ENCODE results near the gene CD180.

The CD180 gene

DNA sequence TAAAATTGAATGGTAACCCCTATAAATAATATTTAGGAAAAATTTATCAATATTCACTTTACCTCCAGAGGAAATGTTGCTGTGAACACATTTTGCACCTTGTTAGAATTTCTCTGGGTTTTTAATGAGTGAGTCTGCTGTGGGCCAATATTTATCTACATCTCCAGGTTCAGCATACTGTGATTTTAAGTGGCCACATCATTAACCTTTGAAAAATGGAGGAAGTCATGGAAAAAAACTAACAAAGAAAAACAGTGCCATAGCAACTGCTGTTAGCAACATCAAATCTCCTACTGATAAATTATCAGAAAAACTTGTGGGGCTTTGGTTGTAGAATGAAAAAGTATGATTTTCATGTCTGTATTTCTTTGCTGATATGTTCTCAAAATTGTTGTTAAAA lies 55.0 kb downstream of the CD180 start:
- Histone ChIP-seq H3K4me3 (ENCODE audit: low read length in 2 of 2) (no peak overlapping the region), H3K27ac (ENCODE audit: low read depth in 2 of 2, low read length in 2 of 2) (no peak overlapping the region), H3K36me3 (ENCODE audit: control insufficient read depth in 2 of 2, insufficient read depth in 2 of 2, low read length in 2 of 2) (peaks cover 22 to 23% of the 10 kb centered on the region in 2 donors), H3K4me1 (ENCODE audit: control insufficient read depth in 2 of 2, insufficient read depth in 2 of 2, low read length in 2 of 2) (peaks cover 0 to 5% of the 10 kb centered on the region in 2 donors), H3K27me3 (ENCODE audit: control insufficient read depth in 2 of 2, insufficient read depth in 2 of 2, low read length in 2 of 2) (no peaks in the 10 kb centered on the region), H3K9me3 (ENCODE audit: control insufficient read depth in 2 of 2, low read length in 2 of 2) (no peaks in the 10 kb centered on the region), H3K9ac (ENCODE audit: low read depth in 1 of 2, low read length in 2 of 2) (no peak overlapping the region)

DNA sequence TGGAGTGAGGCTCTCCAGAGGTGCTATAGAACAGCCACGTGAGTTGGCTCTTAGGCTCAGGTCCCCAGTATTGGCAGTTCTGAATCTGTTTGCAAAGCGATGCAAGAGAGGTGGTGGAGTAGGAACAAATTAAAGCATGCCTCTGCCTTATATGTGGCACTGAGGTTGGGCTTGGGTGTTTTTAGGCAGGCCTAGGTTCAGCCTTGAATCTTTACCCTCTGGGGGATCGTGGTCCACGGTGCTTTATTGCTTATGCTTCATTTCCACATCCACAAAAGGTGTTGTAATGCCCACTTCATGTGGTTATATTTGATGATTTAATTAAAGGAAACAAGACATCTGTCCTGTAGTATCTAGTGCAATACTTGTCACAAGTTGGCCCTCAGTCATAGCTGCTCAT lies 56.2 kb downstream of the CD180 start:
- no peaks in the 10 kb centered on the region for H3K9me3 ChIP-seq (ENCODE audit: control insufficient read depth in 2 of 2, low read length in 2 of 2)

DNA sequence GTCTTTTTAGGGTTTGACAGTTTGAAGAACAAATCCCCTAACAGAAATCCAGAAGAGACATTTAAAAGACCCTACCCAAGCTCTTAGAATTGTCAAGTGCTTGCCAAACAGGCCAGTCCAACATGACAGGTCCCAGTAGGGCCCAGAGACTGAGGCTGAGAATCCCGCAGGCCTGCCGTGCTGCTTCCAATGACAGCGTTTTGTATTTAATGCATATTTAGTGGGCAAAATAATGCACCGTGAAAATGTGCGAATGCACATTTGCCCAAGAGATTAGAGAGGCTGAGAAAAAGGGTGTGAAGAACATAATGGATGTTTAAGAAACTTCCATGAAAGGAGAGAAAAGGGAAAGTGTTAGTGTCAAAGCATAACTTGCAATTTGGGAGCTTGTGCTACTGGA lies 57.6 kb downstream of the CD180 start:
- H3K27ac ChIP-seq (ENCODE audit: low read depth in 2 of 2, low read length in 2 of 2), result no peak overlapping the region
- peaks cover 0 to 5% of the 10 kb centered on the region in 2 donors for H3K4me1 ChIP-seq (ENCODE audit: control insufficient read depth in 2 of 2, insufficient read depth in 2 of 2, low read length in 2 of 2)
- peaks cover 8 to 12% of the 10 kb centered on the region in 2 donors for H3K36me3 ChIP-seq (ENCODE audit: control insufficient read depth in 2 of 2, insufficient read depth in 2 of 2, low read length in 2 of 2)
- no peaks in the 10 kb centered on the region for H3K27me3 ChIP-seq (ENCODE audit: control insufficient read depth in 2 of 2, insufficient read depth in 2 of 2, low read length in 2 of 2)
- no peak overlapping the region for H3K9ac ChIP-seq (ENCODE audit: low read depth in 1 of 2, low read length in 2 of 2)
- H3K4me3 ChIP-seq (ENCODE audit: low read length in 2 of 2), result no peak overlapping the region
- H3K9me3 ChIP-seq (ENCODE audit: control insufficient read depth in 2 of 2, low read length in 2 of 2), result no peaks in the 10 kb centered on the region

More for the DNA sequence above, 56.2 kb downstream of the CD180 start:
- no peak overlapping the region for H3K9ac ChIP-seq (ENCODE audit: low read depth in 1 of 2, low read length in 2 of 2)
- peaks cover 17 to 20% of the 10 kb centered on the region in 2 donors for H3K36me3 ChIP-seq (ENCODE audit: control insufficient read depth in 2 of 2, insufficient read depth in 2 of 2, low read length in 2 of 2)
- H3K4me3 ChIP-seq (ENCODE audit: low read length in 2 of 2), result no peak overlapping the region
- no peak overlapping the region for H3K27ac ChIP-seq (ENCODE audit: low read depth in 2 of 2, low read length in 2 of 2)
- peaks cover 0 to 5% of the 10 kb centered on the region in 2 donors for H3K4me1 ChIP-seq (ENCODE audit: control insufficient read depth in 2 of 2, insufficient read depth in 2 of 2, low read length in 2 of 2)
- no peaks in the 10 kb centered on the region for H3K27me3 ChIP-seq (ENCODE audit: control insufficient read depth in 2 of 2, insufficient read depth in 2 of 2, low read length in 2 of 2)

DNA sequence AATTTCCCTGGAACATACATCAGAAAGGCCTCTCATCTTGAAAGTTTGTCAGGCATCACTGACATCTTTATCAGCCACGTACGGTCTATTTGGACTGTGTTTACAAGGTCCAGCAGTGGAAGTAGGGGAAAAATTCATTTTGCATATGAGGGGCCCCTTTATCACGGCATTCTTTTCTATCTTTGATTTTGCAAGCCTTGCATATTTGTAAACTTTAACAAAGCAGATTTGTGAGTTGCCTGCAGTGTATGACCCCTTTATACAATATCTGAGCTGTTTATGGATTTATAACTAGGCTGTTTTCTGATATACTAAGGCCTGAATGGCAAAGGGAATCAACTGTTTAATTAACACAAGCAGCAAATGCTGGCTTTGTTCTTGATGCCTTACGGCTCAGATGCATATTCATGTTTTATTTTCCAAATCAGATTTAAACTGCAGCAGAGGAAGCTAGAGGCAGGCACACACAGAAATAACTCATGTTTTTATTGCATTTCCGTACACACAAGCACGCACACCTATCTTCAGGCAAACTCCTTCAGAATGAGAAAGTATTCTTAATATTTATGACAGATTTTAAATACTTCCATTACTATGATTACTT lies 61.1 kb downstream of the CD180 start:
- no peak overlapping the region for H3K4me3 ChIP-seq (ENCODE audit: low read length in 2 of 2)
- H3K4me1 ChIP-seq (ENCODE audit: control insufficient read depth in 2 of 2, insufficient read depth in 2 of 2, low read length in 2 of 2), result no peaks in the 10 kb centered on the region
- peaks cover 3 to 10% of the 10 kb centered on the region in 2 donors for H3K36me3 ChIP-seq (ENCODE audit: control insufficient read depth in 2 of 2, insufficient read depth in 2 of 2, low read length in 2 of 2)
- H3K27ac ChIP-seq (ENCODE audit: low read depth in 2 of 2, low read length in 2 of 2), result no peak overlapping the region
- no peak overlapping the region for H3K9ac ChIP-seq (ENCODE audit: low read depth in 1 of 2, low read length in 2 of 2)
- H3K9me3 ChIP-seq (ENCODE audit: control insufficient read depth in 2 of 2, low read length in 2 of 2), result no peaks in the 10 kb centered on the region
- no peaks in the 10 kb centered on the region for H3K27me3 ChIP-seq (ENCODE audit: control insufficient read depth in 2 of 2, insufficient read depth in 2 of 2, low read length in 2 of 2)

DNA sequence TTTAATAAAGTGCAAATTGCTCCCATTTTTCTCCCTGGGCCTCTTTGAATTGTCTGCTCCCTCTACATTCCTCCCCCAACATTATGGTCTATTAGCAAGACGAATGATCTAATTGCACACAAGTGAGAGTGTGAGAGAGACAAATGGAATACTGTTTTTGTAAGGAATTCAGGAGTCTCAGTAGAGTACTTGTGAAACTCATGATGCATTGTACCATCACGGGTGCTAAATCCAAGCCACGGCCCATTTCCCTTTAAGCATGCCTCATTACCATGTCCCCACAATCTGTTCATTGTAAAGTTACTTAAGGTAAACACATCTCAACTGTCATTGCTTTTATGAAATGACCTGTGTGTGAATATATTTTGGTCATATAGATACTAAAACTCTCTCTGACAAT lies 62.8 kb downstream of the CD180 start:
- no peak overlapping the region for H3K9ac ChIP-seq (ENCODE audit: low read depth in 1 of 2, low read length in 2 of 2)
- peaks cover 7 to 15% of the 10 kb centered on the region in 2 donors for H3K36me3 ChIP-seq (ENCODE audit: control insufficient read depth in 2 of 2, insufficient read depth in 2 of 2, low read length in 2 of 2)

DNA sequence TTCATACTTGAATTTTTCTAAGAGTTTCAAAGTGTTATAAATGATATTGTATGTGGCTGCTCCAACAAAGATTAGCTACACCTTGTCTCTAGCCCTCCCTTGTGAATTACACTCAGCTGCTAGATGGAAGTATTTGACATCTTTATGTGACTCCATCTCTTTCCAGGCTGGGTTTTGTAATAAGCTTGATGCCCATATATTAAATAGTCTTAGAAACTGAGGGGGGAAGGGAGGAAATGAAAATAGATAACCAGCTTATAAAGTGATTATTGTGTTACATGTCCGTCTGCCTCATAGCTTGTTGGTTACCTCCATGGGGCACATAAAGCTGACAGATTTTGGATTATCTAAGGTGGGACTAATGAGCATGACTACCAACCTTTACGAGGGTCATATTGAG lies 63.4 kb downstream of the CD180 start:
- Histone ChIP-seq H3K9me3 (ENCODE audit: control insufficient read depth in 2 of 2, low read length in 2 of 2) (no peaks in the 10 kb centered on the region), H3K36me3 (ENCODE audit: control insufficient read depth in 2 of 2, insufficient read depth in 2 of 2, low read length in 2 of 2) (peaks cover 7 to 16% of the 10 kb centered on the region in 2 donors), H3K27me3 (ENCODE audit: control insufficient read depth in 2 of 2, insufficient read depth in 2 of 2, low read length in 2 of 2) (no peaks in the 10 kb centered on the region), H3K27ac (ENCODE audit: low read depth in 2 of 2, low read length in 2 of 2) (no peak overlapping the region), H3K4me3 (ENCODE audit: low read length in 2 of 2) (no peak overlapping the region), H3K9ac (ENCODE audit: low read depth in 1 of 2, low read length in 2 of 2) (no peak overlapping the region), H3K4me1 (ENCODE audit: control insufficient read depth in 2 of 2, insufficient read depth in 2 of 2, low read length in 2 of 2) (no peaks in the 10 kb centered on the region)

More for the DNA sequence above, 62.8 kb downstream of the CD180 start:
- H3K4me1 ChIP-seq (ENCODE audit: control insufficient read depth in 2 of 2, insufficient read depth in 2 of 2, low read length in 2 of 2), result no peaks in the 10 kb centered on the region
- H3K4me3 ChIP-seq (ENCODE audit: low read length in 2 of 2), result no peak overlapping the region
- no peaks in the 10 kb centered on the region for H3K27me3 ChIP-seq (ENCODE audit: control insufficient read depth in 2 of 2, insufficient read depth in 2 of 2, low read length in 2 of 2)
- no peak overlapping the region for H3K27ac ChIP-seq (ENCODE audit: low read depth in 2 of 2, low read length in 2 of 2)
- H3K9me3 ChIP-seq (ENCODE audit: control insufficient read depth in 2 of 2, low read length in 2 of 2), result no peaks in the 10 kb centered on the region

DNA sequence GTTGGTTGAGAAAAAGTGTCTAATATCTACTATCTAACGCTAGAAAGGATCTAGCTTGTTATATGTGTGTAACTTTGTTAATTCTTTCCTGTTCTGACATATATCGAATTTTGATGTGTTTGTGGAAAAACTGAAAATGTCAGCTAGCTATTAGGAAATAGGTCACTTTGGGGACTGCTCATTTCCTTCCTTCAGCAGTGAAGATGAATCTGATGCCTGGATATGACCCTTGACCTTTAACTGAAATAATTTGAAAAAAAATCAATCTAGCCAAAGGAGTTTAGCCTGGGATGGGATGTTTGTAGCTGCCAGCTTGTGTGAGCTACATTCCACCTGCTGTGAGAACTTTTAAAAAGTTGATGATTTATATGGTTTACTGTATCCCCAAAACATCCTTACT lies 66.8 kb downstream of the CD180 start:
- H3K27ac ChIP-seq (ENCODE audit: low read depth in 2 of 2, low read length in 2 of 2), result no peak overlapping the region
- no peak overlapping the region for H3K4me3 ChIP-seq (ENCODE audit: low read length in 2 of 2)
- H3K36me3 ChIP-seq (ENCODE audit: control insufficient read depth in 2 of 2, insufficient read depth in 2 of 2, low read length in 2 of 2), result peaks cover 6 to 13% of the 10 kb centered on the region in 2 donors
- H3K4me1 ChIP-seq (ENCODE audit: control insufficient read depth in 2 of 2, insufficient read depth in 2 of 2, low read length in 2 of 2), result no peaks in the 10 kb centered on the region
- H3K27me3 ChIP-seq (ENCODE audit: control insufficient read depth in 2 of 2, insufficient read depth in 2 of 2, low read length in 2 of 2), result no peaks in the 10 kb centered on the region
- H3K9me3 ChIP-seq (ENCODE audit: control insufficient read depth in 2 of 2, low read length in 2 of 2), result no peaks in the 10 kb centered on the region
- H3K9ac ChIP-seq (ENCODE audit: low read depth in 1 of 2, low read length in 2 of 2), result no peak overlapping the region

Data from mucosa of rectum (tissue), 2 donors.